Sigmoid colon (tissue), 4 donors: ENCODE measurements around the gene FAM111A.

Source experiments
- POLR2A ChIP-seq, 2 donors: fragments of 450-650 bp; IDR thresholded peaks; one replicate each; pipeline ENCODE4 v1.6.1; 2016; ENCODE audit warnings: antibody characterized with exemption in 2 of 2, mild to moderate bottlenecking in 2 of 2, moderate library complexity in 2 of 2
- POLR2AphosphoS5 ChIP-seq, 4 donors: sonication (generic); formaldehyde crosslinking; IDR thresholded peaks; one replicate each; pipeline ENCODE4 v1.6.1; 2017; ENCODE audit warnings: antibody characterized with exemption in 4 of 4
- TF ChIP-seq, protein P1 (sequence below), 4 experiments: fragments of 450-650 bp in 3 of 4; fragments of 200-600 bp in 1 of 4; IDR thresholded peaks; one replicate each; pipeline ENCODE4 v1.5.1; 2016 to 2019; ENCODE audit warnings: antibody characterized with exemption in 4 of 4, mild to moderate bottlenecking in 3 of 4, moderate library complexity in 2 of 4

DNA sequence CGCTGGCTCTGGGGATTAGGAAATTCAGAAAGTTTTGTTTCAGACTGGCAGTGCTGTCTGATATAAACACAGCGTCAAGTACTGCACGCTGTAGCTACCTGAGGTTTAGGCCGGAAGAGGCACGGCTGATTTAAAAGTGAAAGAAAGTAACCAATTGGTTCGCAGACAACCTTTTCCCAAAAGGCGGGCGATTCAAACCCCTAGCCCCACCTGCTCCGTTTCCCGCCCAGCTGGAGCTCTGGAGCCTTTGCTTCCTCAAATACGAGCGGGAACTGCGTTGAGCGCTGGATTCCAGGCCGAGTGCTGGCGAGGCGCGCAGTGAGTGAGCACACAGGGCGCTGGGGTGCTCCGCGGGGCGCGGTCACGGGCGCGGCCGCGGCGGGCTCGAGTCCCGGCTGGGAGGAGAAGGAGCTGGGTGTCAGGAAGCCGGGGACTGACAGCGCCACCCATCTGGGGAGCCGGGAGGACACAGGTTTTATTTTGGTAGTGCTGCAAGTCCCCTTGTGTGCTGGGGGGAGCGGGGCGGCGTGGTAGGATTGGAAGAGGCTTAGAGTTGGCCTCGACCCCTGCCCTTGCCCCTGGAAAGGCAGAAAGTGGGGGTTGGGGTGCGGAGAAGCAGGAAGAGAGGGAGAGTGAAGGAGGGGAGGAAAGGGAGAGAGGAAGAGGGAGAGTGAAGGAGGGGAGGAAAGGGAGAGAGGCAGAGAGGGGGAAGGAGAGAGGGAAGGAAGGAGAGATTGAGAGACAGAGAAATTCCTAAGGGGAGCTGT is 2.1 kb downstream of the FAM111A start:
- TF ChIP-seq POLR2AphosphoS5 (IDR thresholded peaks at IDR 0.05) = peak; percentile 19 to 66 (median 54)
- no peak for TF ChIP-seq POLR2A (IDR thresholded peaks at IDR 0.05)
- TF ChIP-seq, protein P1, sequence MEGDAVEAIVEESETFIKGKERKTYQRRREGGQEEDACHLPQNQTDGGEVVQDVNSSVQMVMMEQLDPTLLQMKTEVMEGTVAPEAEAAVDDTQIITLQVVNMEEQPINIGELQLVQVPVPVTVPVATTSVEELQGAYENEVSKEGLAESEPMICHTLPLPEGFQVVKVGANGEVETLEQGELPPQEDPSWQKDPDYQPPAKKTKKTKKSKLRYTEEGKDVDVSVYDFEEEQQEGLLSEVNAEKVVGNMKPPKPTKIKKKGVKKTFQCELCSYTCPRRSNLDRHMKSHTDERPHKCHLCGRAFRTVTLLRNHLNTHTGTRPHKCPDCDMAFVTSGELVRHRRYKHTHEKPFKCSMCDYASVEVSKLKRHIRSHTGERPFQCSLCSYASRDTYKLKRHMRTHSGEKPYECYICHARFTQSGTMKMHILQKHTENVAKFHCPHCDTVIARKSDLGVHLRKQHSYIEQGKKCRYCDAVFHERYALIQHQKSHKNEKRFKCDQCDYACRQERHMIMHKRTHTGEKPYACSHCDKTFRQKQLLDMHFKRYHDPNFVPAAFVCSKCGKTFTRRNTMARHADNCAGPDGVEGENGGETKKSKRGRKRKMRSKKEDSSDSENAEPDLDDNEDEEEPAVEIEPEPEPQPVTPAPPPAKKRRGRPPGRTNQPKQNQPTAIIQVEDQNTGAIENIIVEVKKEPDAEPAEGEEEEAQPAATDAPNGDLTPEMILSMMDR (IDR thresholded peaks at IDR 0.05) = no peak
